22Rv1 (cell line): ENCODE data around the gene GPR142.

ENCODE experiments used
- H3K27ac ChIP-seq: fragments of 450-650 bp; 2 replicates; pipeline ENCODE4 v1.5.1; 2017
- ZFX ChIP-seq: fragments of 450-650 bp; IDR thresholded peaks from 2 replicates; pipeline ENCODE4 v1.6.1; 2017; ENCODE audit warnings: antibody characterized with exemption, borderline replicate concordance
- TF ChIP-seq, protein P1 (sequence below): fragments of 450-650 bp; IDR thresholded peaks from 2 replicates; pipeline ENCODE4 v1.5.1; 2017; ENCODE audit warnings: mild to moderate bottlenecking

GPR142 gene

DNA sequence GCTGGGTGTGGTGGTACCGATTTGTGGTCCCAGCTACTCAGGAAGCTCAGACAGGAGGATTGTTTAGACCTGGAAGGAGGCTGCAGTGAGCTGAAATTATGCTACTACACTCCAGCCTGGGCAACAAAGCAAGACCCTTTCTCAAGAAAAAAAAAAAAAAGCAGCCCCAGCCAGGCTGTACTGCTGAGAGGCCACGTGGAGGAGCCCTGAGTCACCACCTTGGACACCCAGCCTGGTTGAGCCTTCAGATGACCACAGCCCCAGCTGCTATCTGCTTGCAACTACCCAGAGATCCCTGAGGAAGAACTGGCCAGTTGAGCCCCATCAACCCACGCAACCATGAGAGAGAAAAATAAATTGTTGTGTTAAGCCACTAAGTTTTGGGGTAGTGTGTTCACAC, 41.0 kb downstream of the GPR142 start:
- H3K27ac ChIP-seq: no peak overlapping the region
- no peak for TF ChIP-seq ZFX
- TF ChIP-seq, protein P1, sequence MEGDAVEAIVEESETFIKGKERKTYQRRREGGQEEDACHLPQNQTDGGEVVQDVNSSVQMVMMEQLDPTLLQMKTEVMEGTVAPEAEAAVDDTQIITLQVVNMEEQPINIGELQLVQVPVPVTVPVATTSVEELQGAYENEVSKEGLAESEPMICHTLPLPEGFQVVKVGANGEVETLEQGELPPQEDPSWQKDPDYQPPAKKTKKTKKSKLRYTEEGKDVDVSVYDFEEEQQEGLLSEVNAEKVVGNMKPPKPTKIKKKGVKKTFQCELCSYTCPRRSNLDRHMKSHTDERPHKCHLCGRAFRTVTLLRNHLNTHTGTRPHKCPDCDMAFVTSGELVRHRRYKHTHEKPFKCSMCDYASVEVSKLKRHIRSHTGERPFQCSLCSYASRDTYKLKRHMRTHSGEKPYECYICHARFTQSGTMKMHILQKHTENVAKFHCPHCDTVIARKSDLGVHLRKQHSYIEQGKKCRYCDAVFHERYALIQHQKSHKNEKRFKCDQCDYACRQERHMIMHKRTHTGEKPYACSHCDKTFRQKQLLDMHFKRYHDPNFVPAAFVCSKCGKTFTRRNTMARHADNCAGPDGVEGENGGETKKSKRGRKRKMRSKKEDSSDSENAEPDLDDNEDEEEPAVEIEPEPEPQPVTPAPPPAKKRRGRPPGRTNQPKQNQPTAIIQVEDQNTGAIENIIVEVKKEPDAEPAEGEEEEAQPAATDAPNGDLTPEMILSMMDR: no peak

DNA sequence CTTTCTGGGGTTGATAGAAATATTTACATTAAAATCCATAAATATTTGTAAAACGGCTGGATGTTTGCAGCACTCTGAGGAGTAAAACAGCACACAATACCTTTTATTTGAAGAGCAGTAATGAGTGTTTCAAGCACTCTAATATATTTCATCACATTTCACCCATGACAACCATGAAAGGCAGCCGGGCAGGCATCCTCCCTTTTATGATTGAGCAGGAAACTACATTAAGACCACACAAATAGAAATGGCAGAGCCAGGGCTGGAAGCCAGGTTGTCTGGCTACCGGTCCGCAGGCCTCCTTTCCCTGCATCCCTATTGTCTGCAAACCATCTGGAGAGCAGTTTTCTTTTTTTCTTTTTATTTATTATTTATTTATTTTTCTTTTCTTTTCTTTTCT, 41.5 kb downstream of the GPR142 start:
- TF ChIP-seq ZFX: no peak
- TF ChIP-seq, protein P1: no peak
- no peak overlapping the region for H3K27ac ChIP-seq

DNA sequence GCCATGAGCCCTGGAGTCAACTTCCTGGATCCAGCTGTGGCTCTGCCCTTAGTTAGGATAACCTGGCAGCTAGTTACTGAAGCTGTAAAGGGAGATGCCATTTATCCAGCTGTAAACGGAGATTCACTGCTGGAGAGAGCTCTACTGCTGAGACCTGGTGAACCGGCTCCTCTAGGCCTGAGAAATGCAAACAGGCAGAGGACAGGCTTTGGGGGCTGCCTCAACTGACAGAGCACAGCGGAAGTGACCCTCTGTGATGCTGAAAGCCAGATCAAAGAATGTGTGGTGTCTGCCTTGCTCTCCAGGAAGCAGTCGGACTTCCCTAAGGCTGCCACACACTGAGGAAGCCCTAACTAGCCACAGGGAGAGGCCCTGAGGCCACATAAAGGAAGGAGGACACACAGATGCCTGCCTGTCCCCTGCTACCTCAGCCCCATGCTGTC, 42.7 kb downstream of the GPR142 start:
- no peak overlapping the region for H3K27ac ChIP-seq
- TF ChIP-seq ZFX: no peak
- TF ChIP-seq, protein P1: no peak

DNA sequence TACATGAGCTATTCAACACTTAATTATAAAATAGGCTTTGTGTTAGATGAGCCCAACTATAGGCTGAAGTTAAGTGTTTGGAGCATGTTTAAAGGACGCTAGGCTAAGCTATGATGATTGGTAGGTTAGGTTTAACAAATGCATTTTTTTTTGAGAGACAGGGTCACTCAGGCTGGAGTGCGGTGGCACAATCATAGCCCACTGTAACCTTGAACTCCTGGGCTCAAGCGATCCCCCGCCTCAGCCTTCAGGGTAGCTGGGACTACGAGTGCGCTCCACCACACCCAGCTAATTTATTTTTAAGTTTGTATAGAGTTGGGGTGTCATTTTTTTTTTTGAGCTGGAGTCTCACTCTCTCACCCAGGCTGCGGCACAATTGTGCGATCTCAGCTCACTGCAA, 45.3 kb downstream of the GPR142 start:
- no peak overlapping the region for H3K27ac ChIP-seq
- TF ChIP-seq ZFX: no peak

DNA sequence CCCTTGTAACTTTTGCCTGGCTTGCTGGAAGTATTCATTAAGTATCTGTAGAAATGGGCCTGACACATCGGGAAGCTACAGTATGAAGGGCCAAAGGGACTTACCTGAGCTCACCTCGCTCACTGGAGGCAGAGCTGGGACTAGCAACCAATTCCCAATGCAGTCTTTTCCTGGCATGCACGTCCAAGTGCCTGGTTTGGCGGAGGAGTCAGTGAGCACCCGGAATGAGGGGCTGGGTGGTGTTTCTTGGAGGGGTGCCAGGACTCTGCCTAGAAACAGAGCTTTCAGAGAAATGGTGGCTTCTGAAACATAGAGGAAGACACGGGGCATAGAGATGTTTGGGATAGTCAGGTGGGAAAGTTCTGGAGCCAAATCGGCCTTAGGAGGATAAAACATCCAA, 46.2 kb downstream of the GPR142 start:
- H3K27ac ChIP-seq: no peak overlapping the region
- TF ChIP-seq, protein P1: no peak
- no peak for TF ChIP-seq ZFX

DNA sequence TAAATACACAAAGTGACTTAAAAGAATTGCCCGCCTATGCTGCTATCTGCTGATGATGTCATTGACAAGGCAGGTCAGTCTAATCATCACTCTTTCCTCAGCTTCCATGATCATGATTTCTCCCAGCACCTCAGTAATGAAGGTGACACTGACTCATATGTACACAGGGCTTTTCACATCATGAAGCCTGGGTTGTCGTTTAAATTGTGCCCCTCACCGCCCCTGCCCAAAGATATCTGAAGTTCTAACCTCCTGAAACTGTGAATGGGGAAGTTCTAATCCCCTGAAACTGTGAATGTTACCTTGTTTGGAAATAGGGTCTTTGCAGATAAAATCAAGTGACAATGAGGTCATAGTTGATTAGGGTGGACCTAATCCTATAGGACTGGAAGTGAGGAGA, 47.2 kb downstream of the GPR142 start:
- TF ChIP-seq, protein P1: no peak
- no peak for TF ChIP-seq ZFX
- H3K27ac ChIP-seq: no peak overlapping the region

DNA sequence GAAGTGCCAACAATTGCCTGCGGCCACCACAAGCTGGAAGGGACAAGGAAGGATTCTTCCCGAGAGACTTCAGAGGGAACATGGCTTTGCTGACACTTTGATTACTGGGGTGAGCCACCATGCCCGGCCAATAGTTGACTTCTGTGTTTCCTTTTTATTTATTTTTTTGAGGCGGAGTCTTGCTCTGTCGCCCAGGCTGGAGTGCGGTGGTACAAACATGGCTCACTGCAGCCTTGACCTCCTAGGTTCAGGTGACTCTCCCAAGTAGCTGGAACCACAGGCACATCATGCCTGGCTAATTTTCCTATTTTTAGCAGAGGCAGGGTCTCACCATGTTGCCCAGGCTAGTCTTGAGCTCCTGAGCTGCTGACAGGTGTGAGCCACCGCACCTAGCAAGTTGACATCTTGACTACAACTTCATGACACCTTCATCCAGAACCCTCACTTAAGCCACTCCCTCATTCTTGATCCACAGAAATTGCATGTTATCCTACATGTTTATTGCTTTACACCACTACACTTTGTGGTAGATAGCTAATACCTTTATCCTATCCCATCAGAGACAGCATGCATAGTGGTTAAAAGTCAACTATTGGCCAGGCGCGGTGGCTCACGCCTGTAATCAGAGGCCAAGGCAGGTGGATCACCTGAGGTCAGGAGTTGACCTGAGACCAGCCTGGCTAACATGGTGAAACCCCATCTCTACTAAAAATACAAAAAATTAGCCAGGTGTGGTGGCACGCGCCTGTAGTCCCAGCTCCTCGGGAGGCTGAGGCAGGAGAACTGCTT, 48.5 kb downstream of the GPR142 start:
- TF ChIP-seq, protein P1: no peak
- no peak for TF ChIP-seq ZFX
- H3K27ac ChIP-seq: no peak overlapping the region
